Measurements from ENCODE around the gene ISG15. TPM values are rescaled to one million over a fixed set of nuclear protein-coding genes. Genes with fewer than 3 reads are reported as not detected.

The ISG15 gene
- total RNA-seq, 1 experiment from 2014 or later, result 140 TPM

DNA sequence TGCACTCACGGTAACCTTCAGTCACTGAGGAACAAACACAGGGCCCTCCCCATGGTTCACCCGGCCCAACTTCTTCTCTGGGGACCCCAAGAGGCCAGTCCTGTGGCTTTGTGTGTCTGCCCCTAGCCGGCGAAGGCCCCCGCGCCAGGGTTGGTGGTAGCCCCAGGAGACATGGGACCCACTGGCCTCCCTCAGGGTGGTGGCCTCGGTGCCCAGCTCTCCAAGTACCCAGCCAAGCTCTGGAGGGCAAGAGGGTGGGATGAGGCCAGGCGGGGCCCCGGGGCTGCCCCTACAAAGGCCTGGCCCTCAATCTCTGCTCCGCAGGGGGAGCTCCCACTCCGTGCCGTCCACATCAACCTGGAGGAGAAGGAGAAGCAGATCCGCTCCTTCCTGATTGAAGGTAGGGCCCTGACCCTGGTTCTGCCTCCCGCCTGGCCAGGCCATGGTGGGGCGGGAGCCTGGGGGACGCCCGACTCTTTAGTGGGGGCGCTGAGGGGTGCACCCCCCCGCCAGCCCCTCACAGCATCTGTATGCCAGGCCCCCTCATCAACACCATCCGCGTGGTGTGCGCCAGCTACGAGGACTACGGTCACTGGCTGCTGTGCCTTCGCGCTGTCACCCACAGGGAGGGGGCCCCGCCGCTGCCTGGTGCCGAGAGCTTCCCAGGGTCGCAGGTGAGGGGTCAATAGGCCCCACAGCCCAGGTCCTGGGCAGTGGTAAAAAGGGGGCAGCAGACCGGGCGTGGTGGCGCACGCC is 41.4 kb upstream of the ISG15 start:
- ChIA-PET POLR2A (no interaction called here), CTCF (no interaction called here), RAD21 (ENCODE audit: low non-redundant PET in 1 of 2, low total read pairs in 2 of 2, uncharacterized antibody in 2 of 2, unreplicated experiment in 2 of 2) (no interaction called here)
- no peak overlapping the region for H3K4me2 ChIP-seq (ENCODE audit: low read length)
- ATAC-seq, result no peak
- no TSS peak for BruUV-seq (replicated peaks)
- intact Hi-C loops (cut with micrococcal nuclease), result no loop called here
- no peak for TF ChIP-seq SIN3A (IDR thresholded peaks at IDR 0.05; ENCODE audit: low read depth)
- no peak for TF ChIP-seq YY1 (IDR thresholded peaks at IDR 0.05; ENCODE audit: extremely low read depth, insufficient replicate concordance, low read depth, low read length)
- TF ChIP-seq, protein P1, sequence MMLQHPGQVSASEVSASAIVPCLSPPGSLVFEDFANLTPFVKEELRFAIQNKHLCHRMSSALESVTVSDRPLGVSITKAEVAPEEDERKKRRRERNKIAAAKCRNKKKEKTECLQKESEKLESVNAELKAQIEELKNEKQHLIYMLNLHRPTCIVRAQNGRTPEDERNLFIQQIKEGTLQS (IDR thresholded peaks at IDR 0.05), result no peak
- no peak for TF ChIP-seq ELF1 (IDR thresholded peaks at IDR 0.05; ENCODE audit: borderline replicate concordance, low read depth)
- TF ChIP-seq, protein P2, sequence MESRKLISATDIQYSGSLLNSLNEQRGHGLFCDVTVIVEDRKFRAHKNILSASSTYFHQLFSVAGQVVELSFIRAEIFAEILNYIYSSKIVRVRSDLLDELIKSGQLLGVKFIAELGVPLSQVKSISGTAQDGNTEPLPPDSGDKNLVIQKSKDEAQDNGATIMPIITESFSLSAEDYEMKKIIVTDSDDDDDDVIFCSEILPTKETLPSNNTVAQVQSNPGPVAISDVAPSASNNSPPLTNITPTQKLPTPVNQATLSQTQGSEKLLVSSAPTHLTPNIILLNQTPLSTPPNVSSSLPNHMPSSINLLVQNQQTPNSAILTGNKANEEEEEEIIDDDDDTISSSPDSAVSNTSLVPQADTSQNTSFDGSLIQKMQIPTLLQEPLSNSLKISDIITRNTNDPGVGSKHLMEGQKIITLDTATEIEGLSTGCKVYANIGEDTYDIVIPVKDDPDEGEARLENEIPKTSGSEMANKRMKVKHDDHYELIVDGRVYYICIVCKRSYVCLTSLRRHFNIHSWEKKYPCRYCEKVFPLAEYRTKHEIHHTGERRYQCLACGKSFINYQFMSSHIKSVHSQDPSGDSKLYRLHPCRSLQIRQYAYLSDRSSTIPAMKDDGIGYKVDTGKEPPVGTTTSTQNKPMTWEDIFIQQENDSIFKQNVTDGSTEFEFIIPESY (IDR thresholded peaks at IDR 0.05; ENCODE audit: extremely low read depth, insufficient replicate concordance, low read length), result no peak
- TF ChIP-seq ZFX (IDR thresholded peaks at IDR 0.05), result no peak
- TF ChIP-seq JUND (IDR thresholded peaks at IDR 0.05), result no peak
- TF ChIP-seq, protein P3, sequence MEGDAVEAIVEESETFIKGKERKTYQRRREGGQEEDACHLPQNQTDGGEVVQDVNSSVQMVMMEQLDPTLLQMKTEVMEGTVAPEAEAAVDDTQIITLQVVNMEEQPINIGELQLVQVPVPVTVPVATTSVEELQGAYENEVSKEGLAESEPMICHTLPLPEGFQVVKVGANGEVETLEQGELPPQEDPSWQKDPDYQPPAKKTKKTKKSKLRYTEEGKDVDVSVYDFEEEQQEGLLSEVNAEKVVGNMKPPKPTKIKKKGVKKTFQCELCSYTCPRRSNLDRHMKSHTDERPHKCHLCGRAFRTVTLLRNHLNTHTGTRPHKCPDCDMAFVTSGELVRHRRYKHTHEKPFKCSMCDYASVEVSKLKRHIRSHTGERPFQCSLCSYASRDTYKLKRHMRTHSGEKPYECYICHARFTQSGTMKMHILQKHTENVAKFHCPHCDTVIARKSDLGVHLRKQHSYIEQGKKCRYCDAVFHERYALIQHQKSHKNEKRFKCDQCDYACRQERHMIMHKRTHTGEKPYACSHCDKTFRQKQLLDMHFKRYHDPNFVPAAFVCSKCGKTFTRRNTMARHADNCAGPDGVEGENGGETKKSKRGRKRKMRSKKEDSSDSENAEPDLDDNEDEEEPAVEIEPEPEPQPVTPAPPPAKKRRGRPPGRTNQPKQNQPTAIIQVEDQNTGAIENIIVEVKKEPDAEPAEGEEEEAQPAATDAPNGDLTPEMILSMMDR (IDR thresholded peaks at IDR 0.05 in 2 of 3, conservative IDR thresholded peaks at IDR 0.05 in 1 of 3; ENCODE audit: borderline replicate concordance in 1 of 3, insufficient read depth in 1 of 3, low read depth in 2 of 3, low read length in 2 of 3), result no peak
- TF ChIP-seq ZNF274 (IDR thresholded peaks at IDR 0.05; ENCODE audit: low read depth, low read length), result no peak
- no peak for TF ChIP-seq EZH2phosphoT487 (IDR thresholded peaks at IDR 0.05; ENCODE audit: borderline replicate concordance)
- TF ChIP-seq, protein P4, sequence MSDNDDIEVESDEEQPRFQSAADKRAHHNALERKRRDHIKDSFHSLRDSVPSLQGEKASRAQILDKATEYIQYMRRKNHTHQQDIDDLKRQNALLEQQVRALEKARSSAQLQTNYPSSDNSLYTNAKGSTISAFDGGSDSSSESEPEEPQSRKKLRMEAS (IDR thresholded peaks at IDR 0.05), result no peak
- TF ChIP-seq POLR2A (IDR thresholded peaks at IDR 0.05; ENCODE audit: borderline replicate concordance, extremely low read depth, insufficient read depth, insufficient read length), result no peak
- TF ChIP-seq EZH2 (IDR thresholded peaks at IDR 0.05), result no peak
- TF ChIP-seq CBX3 (IDR thresholded peaks at IDR 0.05; ENCODE audit: low read depth), result no peak
- no peak for TF ChIP-seq SRF (IDR thresholded peaks at IDR 0.05; ENCODE audit: low read depth)
- TF ChIP-seq, protein P5, sequence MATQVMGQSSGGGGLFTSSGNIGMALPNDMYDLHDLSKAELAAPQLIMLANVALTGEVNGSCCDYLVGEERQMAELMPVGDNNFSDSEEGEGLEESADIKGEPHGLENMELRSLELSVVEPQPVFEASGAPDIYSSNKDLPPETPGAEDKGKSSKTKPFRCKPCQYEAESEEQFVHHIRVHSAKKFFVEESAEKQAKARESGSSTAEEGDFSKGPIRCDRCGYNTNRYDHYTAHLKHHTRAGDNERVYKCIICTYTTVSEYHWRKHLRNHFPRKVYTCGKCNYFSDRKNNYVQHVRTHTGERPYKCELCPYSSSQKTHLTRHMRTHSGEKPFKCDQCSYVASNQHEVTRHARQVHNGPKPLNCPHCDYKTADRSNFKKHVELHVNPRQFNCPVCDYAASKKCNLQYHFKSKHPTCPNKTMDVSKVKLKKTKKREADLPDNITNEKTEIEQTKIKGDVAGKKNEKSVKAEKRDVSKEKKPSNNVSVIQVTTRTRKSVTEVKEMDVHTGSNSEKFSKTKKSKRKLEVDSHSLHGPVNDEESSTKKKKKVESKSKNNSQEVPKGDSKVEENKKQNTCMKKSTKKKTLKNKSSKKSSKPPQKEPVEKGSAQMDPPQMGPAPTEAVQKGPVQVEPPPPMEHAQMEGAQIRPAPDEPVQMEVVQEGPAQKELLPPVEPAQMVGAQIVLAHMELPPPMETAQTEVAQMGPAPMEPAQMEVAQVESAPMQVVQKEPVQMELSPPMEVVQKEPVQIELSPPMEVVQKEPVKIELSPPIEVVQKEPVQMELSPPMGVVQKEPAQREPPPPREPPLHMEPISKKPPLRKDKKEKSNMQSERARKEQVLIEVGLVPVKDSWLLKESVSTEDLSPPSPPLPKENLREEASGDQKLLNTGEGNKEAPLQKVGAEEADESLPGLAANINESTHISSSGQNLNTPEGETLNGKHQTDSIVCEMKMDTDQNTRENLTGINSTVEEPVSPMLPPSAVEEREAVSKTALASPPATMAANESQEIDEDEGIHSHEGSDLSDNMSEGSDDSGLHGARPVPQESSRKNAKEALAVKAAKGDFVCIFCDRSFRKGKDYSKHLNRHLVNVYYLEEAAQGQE (IDR thresholded peaks at IDR 0.05; ENCODE audit: low read depth), result no peak
- TF ChIP-seq SP1 (IDR thresholded peaks at IDR 0.05; ENCODE audit: low read depth), result no peak
- no peak for TF ChIP-seq POLR2AphosphoS5 (IDR thresholded peaks at IDR 0.05; ENCODE audit: low read depth, low read length)
- TF ChIP-seq FOSL1 (IDR thresholded peaks at IDR 0.05; ENCODE audit: low read depth), result no peak
- H3K4me3 ChIP-seq (replicated peaks in 1 of 2; ENCODE audit: low read depth in 1 of 2, low read length in 2 of 2), result no peak overlapping the region
- H3K27me3 ChIP-seq (ENCODE audit: insufficient read depth, low read length), result no peaks in the 10 kb centered on the region
- no peaks in the 10 kb centered on the region for H4K20me1 ChIP-seq (ENCODE audit: insufficient read depth)
- H3K79me2 ChIP-seq (ENCODE audit: insufficient read depth, low read length), result no peaks in the 10 kb centered on the region; the same call in 1 of the 2 replicates
- peaks cover 16 to 32% of the 10 kb centered on the region in 2 experiments for H3K4me1 ChIP-seq (ENCODE audit: control insufficient read depth in 1 of 2, insufficient read depth in 2 of 2, low read length in 2 of 2)
- H3K9me3 ChIP-seq (ENCODE audit: control insufficient read depth in 1 of 2, insufficient read depth in 1 of 2, low read depth in 1 of 2, low read length in 2 of 2), result no peaks in the 10 kb centered on the region; a peak in 1 of 4 replicates
- DNase-seq (ENCODE audit: low read depth, low spot score), result no peak
- no peaks in the 10 kb centered on the region for H3K36me3 ChIP-seq (ENCODE audit: control insufficient read depth in 1 of 2, insufficient read depth in 2 of 2, low read length in 2 of 2)
- no peak overlapping the region for H3K9ac ChIP-seq (ENCODE audit: low read length)
- no peaks in the 10 kb centered on the region for H3K9me2 ChIP-seq (ENCODE audit: insufficient read depth)
- no peak overlapping the region for H2AFZ ChIP-seq (ENCODE audit: low read depth, low read length, poor library complexity, severe bottlenecking)
- no peak overlapping the region for H3K27ac ChIP-seq (ENCODE audit: low read depth, low read length)
